ENCODE measurements around the gene LIFR.

GRCh38 chr5:38483805-38484398 is 72.5 kb downstream of the LIFR start:
- TF ChIP-seq CTCF (tag by site-specific recombination; IDR thresholded peaks at IDR 0.05): no peak
- TF ChIP-seq PBX3 (CRISPR knock-in tag; IDR thresholded peaks at IDR 0.05): no peak
- TF ChIP-seq ZNF423 (tag by site-specific recombination; IDR thresholded peaks at IDR 0.05): no peak
- no peak for TF ChIP-seq ZNF133 (tag by site-specific recombination; IDR thresholded peaks at IDR 0.05)
- no peak for TF ChIP-seq ZNF121 (tag by site-specific recombination; IDR thresholded peaks at IDR 0.05)
